EL (cell line): ENCODE measurements around the gene DMAP1.

Experiments used
- DNase-seq: peaks from one replicate; pipeline ENCODE4 v3.0.0-alpha.2; 2016

DMAP1 gene

GRCh38 chr1:44229435-44230167 lies 16.3 kb downstream of the DMAP1 start:
- DNase-seq: no peak

- DNase-seq: no peak
These were observed 17.5 kb downstream of the DMAP1 start for GRCh38 chr1:44230796-44231195.

- DNase-seq: no peak
These were observed 20.3 kb downstream of the DMAP1 start for GRCh38 chr1:44233593-44233992.

- DNase-seq: no peak
These were observed 22.5 kb downstream of the DMAP1 start for GRCh38 chr1:44235808-44236207.

DNA sequence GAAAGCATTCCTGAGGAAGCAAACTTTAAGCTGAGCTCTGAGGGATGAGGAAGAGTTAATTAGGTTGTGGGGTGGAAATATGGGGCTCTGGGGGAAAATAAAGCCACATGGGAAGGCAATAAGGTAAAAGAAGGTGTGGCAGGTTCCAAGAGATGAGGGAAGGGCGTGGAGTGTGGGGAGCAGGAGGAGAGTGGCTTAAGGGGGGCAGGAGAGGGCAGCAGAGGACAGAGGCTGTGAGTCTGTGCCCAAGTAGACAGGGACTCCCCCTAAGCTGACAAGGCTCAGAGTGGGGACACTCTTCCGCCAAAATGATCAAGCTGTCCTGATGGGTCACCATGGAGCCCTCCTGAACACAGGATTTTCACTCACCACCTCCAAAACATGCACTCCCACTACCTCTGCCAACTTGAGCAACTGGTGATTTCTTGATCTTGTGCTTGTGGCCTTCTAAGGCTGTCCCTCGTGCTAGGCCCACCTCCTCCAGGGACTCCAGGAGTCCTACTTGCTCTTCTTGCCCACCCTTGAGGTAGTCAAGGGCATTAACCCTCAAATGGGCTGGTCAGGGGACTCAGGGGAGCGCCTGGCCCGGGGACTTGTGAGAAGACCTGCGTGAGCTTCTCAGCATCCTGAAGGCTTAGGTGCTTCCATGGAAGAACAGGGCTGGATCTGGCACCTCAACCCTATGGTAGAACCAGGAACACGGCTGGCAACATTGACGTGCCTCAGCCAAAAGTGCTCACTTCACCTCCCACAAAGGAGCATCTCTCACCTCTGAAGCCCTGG lies 23.4 kb downstream of the DMAP1 start:
- DNase-seq: no peak

GRCh38 chr1:44237721-44238457 lies 24.6 kb downstream of the DMAP1 start:
- DNase-seq: peak; percentile 84

- no peak for DNase-seq
These were observed 25.4 kb downstream of the DMAP1 start for GRCh38 chr1:44238660-44239059.

- peak; percentile 81 for DNase-seq
These were observed 26.2 kb downstream of the DMAP1 start for GRCh38 chr1:44239331-44239960.

DNA sequence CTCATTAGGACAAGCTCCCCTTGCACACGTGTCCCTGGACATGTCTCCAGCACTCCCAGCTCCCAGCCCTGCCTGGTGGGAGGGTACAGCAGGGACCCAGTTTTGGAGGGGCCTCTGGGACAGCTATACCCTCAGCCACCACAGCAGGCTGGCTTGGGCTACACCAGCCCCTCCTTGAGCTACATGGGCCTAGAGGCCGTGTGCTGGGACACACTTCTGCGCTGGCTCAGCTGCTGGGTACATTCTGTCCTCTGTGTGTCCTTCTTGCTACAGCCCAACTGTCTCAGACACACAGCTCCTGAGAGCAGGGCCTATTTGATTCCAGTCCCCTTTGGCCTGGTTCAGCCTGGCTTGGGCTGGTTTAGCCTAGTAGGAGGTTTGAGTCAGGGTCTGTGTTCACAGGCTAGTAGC lies 26.7 kb downstream of the DMAP1 start:
- DNase-seq: no peak

GRCh38 chr1:44240802-44241671 lies 27.8 kb downstream of the DMAP1 start:
- DNase-seq: no peak

DNA sequence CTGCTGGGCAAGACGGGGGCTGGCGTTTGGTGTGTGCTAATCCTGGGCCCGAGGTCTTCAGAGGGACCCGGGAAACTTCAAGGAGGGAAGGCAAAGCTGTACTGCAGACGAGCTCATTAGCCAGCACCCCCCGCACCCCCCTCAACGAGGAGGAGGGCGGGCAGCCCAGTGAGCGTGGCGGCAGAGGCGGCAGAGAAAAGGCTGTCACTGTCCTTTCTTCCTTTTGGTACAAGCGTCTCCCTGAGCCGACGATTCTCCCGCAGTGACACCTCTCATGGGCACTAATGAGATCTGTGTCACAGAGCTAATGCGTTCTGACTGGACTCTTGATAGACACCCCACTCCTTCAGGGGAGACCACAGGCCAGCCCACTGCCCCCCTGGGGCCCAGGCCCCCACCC lies 29.5 kb downstream of the DMAP1 start:
- no peak for DNase-seq

- no peak for DNase-seq
These were observed 30.7 kb downstream of the DMAP1 start for GRCh38 chr1:44243782-44244495.

DNA sequence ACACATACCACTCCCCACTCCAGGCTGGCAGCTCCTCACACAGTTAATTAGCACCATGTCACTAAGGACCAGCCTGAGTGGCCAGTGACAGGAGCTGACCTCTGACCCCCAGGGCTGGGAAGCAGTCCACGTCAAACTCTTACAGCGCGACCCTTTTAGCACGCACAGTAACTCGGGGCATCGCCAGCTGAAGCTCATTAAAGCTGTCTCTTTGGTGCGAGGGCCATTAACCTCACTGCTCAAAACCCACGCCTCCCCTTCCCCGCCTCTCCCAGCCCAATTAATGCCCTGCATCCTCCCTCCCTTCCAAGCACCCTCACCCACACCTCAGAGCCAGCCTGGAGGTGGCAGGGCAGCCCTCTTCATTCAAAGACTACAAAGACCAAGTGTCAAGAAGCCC lies 31.7 kb downstream of the DMAP1 start:
- DNase-seq: no peak

- DNase-seq: no peak
These were observed 33.5 kb downstream of the DMAP1 start for GRCh38 chr1:44246806-44247205.

- no peak for DNase-seq
These were observed 36.3 kb downstream of the DMAP1 start for GRCh38 chr1:44249543-44249942.

DNA sequence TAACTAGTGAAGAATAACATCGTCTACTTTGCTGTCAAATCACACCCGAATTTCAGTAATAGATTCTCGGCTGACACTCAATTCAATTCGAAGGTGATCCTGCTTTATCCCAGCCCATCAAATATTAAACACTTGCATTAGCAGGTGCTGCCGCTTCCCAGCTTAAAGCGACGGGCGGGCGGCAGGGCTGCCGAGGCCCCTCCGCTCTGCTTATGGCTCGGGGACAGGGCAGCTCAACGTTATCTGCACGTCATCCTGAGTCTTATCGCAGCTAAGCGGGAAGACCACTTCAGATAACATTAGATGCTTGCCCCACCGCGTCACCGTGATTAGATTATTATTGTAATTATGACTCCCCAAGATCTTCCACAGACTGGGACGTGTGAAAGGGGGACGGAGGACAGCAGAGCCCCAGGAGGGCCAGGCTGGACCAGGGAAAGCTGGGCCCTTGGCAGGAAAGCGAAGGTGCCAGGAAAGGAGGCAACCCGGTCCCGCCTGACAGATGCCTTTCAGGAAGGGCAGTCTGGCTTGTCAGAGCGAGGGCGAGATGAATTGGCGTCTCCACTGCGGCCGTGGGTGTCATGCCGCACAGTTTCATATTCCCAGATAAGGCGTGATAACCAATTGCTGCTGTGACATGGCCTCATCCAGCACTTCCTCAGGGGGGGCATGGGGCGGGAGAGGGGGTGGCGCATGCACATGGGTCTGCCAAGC lies 37.0 kb downstream of the DMAP1 start:
- DNase-seq: no peak

- DNase-seq: no peak
These were observed 38.2 kb downstream of the DMAP1 start for GRCh38 chr1:44251486-44251885.

GRCh38 chr1:44251989-44252671 lies 38.9 kb downstream of the DMAP1 start:
- DNase-seq: no peak

DNA sequence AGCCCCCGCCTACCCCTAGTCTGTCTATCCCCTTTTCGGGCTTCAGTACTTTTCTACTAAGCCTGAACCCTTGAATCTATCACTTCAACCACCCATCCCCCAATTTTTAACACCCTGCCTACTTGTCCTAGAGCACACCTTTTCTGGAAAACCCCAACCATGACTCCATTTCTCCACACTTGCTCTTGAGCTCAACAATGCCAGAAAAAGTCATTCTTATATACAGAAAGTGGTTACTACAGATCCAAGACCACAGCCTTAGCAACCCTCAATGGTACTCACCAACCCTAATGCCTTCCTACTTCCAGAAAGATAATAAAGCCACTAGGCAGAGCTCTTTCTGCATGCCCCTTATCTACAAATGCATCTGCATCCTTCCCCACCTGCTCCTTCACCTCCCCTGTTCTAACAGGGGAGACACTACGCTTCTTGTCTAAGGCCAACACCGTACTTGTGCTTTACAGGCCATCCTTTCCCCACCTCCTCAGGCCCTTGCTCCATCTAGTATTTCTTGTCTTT lies 41.2 kb downstream of the DMAP1 start:
- DNase-seq: no peak
